HepG2 (cell line): ENCODE data around the gene APPBP2. TPM values are rescaled to one million over a fixed set of nuclear protein-coding genes. Genes with fewer than 3 reads are reported as not detected.

Source experiments
- CEBPB ChIP-seq: IDR thresholded peaks from 2 replicates; pipeline ENCODE4 v1.6.1; 2011; ENCODE audit warnings: low read depth, low read length, improper control_type of control experiment, borderline replicate concordance
- CEBPG ChIP-seq: IDR thresholded peaks from 2 replicates; pipeline ENCODE4 v1.6.1; 2016
- FOXP1 ChIP-seq, 2 experiments: fragments of 450-650 bp in 1 of 2; IDR thresholded peaks; 2 replicates each; pipeline ENCODE4 v1.6.1; 2017 to 2018; ENCODE audit warnings: antibody characterized with exemption in 1 of 2
- MAFF ChIP-seq: IDR thresholded peaks from 2 replicates; pipeline ENCODE4 v1.6.1; 2011; ENCODE audit warnings: low read depth, low read length, improper control_type of control experiment
- MAFK ChIP-seq, 2 experiments: IDR thresholded peaks in 1 of 2; conservative IDR thresholded peaks in 1 of 2; 2 replicates each; pipeline ENCODE4 v1.6.1; 2011; ENCODE audit warnings: improper control_type of control experiment in 2 of 2, low read length in 2 of 2
- PAWR ChIP-seq: sonication (generic); formaldehyde crosslinking; IDR thresholded peaks from 2 replicates; pipeline ENCODE4 v1.4.0; 2020; ENCODE audit warnings: missing genetic modification reagents, mild to moderate bottlenecking, borderline replicate concordance
- REXO4 ChIP-seq: sonication (generic); formaldehyde crosslinking; IDR thresholded peaks from 2 replicates; pipeline ENCODE4 v1.8.0; 2022; ENCODE audit warnings: missing genetic modification reagents, mild to moderate bottlenecking, borderline replicate concordance
- SOX13 ChIP-seq, 3 experiments: fragments of 450-650 bp in 1 of 3; sonication (generic) in 1 of 3; formaldehyde crosslinking in 1 of 3; IDR thresholded peaks in 2 of 3; conservative IDR thresholded peaks in 1 of 3; 2 replicates each; pipeline versions ENCODE4 v1.5.0 to v1.6.1; 2016 to 2020; ENCODE audit warnings: antibody characterized with exemption in 1 of 3, mild to moderate bottlenecking in 1 of 3, missing compliant biosample characterization in 1 of 3, missing genetic modification reagents in 1 of 3, moderate library complexity in 1 of 3
- TEAD3 ChIP-seq: optimal IDR thresholded peaks from 2 replicates; pipeline ENCODE3; 2016; ENCODE audit warnings: borderline replicate concordance
- ZBTB7A ChIP-seq: sonication (generic); formaldehyde crosslinking; IDR thresholded peaks from 2 replicates; pipeline ENCODE4 v1.8.0; 2022; ENCODE audit warnings: mild to moderate bottlenecking, missing genetic modification reagents
- ZNF160 ChIP-seq: sonication (generic); formaldehyde crosslinking; IDR thresholded peaks from 2 replicates; pipeline ENCODE4 v1.8.0; 2022; ENCODE audit warnings: mild to moderate bottlenecking, inconsistent platforms, missing genetic modification reagents
- ZNF30 ChIP-seq: sonication (generic); formaldehyde crosslinking; IDR thresholded peaks from 2 replicates; pipeline ENCODE4 v1.5.0; 2020; ENCODE audit warnings: mild to moderate bottlenecking, missing genetic modification reagents
- ZNF577 ChIP-seq: sonication (generic); formaldehyde crosslinking; IDR thresholded peaks from 2 replicates; pipeline ENCODE4 v1.4.0; 2020; ENCODE audit warnings: mild to moderate bottlenecking, low read depth, missing genetic modification reagents, borderline replicate concordance
- ZNF841 ChIP-seq: sonication (generic); formaldehyde crosslinking; IDR thresholded peaks from 2 replicates; pipeline ENCODE4 v1.8.1; 2023; ENCODE audit warnings: missing genetic modification reagents, borderline replicate concordance
- ZSCAN30 ChIP-seq: sonication (generic); formaldehyde crosslinking; IDR thresholded peaks from 2 replicates; pipeline ENCODE4 v1.5.0; 2020; ENCODE audit warnings: mild to moderate bottlenecking, missing genetic modification reagents
- polyA plus RNA-seq, 8 experiments: library from polyadenylated mRNA; depleted of rRNA in 3 of 8; stranded (reverse) in 7 of 8; unstranded in 1 of 8; fragments of >200 nt; fragmentation: Illumina TruSeq in 4 of 8; extraction: Trizol in 4 of 8; gene quantifications; 2 replicates each; pipeline versions ENCODE4 v1.2.1 to v1.2.3, GENCODE V29; 2011 to 2016; ENCODE audit warnings: low read depth in 4 of 8, missing spikeins in 1 of 8, mixed read lengths in 1 of 8; ENCODE audit not compliant: insufficient read depth in 1 of 8
- total RNA-seq, 5 experiments: library from RNA; depleted of rRNA; stranded (reverse); fragments of >200 nt; fragmentation: Illumina TruSeq; extraction: Trizol; gene quantifications; 2 replicates each; pipeline ENCODE4 v1.2.3, GENCODE V29; 2016; ENCODE audit warnings: low read depth in 1 of 5
- TF ChIP-seq, protein P1 (sequence below): sonication (generic); formaldehyde crosslinking; IDR thresholded peaks from 2 replicates; pipeline ENCODE4 v1.4.0; 2020; ENCODE audit warnings: missing genetic modification reagents, mild to moderate bottlenecking, borderline replicate concordance
- TF ChIP-seq, protein P2 (sequence below): sonication (generic); formaldehyde crosslinking; IDR thresholded peaks from 2 replicates; pipeline ENCODE4 v1.9.0; 2021; ENCODE audit warnings: missing genetic modification reagents, borderline replicate concordance
- TF ChIP-seq, protein P3 (sequence below): IDR thresholded peaks from 2 replicates; pipeline ENCODE4 v1.6.1; 2016; ENCODE audit warnings: mild to moderate bottlenecking
- TF ChIP-seq, protein P4 (sequence below): sonication (generic); formaldehyde crosslinking; IDR thresholded peaks from 2 replicates; pipeline ENCODE4 v1.4.0; 2020; ENCODE audit warnings: missing genetic modification reagents

APPBP2 gene
- total and polyA plus RNA-seq, 2 of the 13 experiments (the other 11 are each of a cell fraction or from before 2014, with no cell fraction given) = 17.5 to 45.8 TPM

DNA sequence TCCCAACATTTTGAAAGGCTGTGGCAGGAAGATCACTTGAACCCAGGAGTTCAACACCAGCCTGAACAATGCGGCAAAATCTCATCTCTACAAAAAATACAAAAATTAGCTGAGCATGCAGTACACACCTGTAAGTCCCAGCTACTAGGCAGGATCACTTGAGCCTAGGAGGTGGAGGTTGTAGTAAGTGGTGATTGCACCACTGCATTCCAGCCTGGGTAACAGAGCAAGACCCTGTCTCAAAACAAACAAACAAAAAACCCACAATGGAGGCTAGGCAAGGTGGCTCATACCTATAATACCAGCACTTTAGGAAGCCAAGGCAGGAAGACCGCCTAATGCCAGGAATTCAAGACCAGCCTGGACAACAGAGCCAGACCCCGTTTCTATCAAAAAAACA is 12.0 kb downstream of the APPBP2 start (continued):
- TF ChIP-seq, protein P1, sequence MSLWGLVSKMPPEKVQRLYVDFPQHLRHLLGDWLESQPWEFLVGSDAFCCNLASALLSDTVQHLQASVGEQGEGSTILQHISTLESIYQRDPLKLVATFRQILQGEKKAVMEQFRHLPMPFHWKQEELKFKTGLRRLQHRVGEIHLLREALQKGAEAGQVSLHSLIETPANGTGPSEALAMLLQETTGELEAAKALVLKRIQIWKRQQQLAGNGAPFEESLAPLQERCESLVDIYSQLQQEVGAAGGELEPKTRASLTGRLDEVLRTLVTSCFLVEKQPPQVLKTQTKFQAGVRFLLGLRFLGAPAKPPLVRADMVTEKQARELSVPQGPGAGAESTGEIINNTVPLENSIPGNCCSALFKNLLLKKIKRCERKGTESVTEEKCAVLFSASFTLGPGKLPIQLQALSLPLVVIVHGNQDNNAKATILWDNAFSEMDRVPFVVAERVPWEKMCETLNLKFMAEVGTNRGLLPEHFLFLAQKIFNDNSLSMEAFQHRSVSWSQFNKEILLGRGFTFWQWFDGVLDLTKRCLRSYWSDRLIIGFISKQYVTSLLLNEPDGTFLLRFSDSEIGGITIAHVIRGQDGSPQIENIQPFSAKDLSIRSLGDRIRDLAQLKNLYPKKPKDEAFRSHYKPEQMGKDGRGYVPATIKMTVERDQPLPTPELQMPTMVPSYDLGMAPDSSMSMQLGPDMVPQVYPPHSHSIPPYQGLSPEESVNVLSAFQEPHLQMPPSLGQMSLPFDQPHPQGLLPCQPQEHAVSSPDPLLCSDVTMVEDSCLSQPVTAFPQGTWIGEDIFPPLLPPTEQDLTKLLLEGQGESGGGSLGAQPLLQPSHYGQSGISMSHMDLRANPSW (CRISPR knock-in tag) = no peak
- TF ChIP-seq CEBPG (peak; percentile 64; the same call in 1 of the 2 replicates), ZNF841 (CRISPR knock-in tag) (no peak), CEBPB (peak; percentile 22; the same call in 1 of the 2 replicates), ZNF30 (CRISPR knock-in tag) (no peak), ZNF160 (CRISPR knock-in tag) (no peak), ZNF577 (no peak), REXO4 (CRISPR knock-in tag) (no peak), TEAD3 (CRISPR knock-in tag) (peak; percentile 89), FOXP1 (IDR thresholded peaks at IDR 0.05) (no peak), FOXP1 (CRISPR knock-in tag; IDR thresholded peaks at IDR 0.05) (no peak), PAWR (CRISPR knock-in tag) (no peak), ZSCAN30 (CRISPR knock-in tag) (no peak), ZBTB7A (CRISPR knock-in tag) (peak; percentile 41; the same call in 1 of the 2 replicates), SOX13 (IDR thresholded peaks at IDR 0.05) (no peak), SOX13 (CRISPR knock-in tag; conservative IDR thresholded peaks at IDR 0.05 in 1 of 2, IDR thresholded peaks at IDR 0.05 in 1 of 2) (0 out of 4 replicates have a peak, but pooled peaks of 1 of the 2 experiments have one; percentile 14), MAFK (conservative IDR thresholded peaks at IDR 0.05 in 1 of 2, IDR thresholded peaks at IDR 0.05 in 1 of 2; ENCODE audit: low read length in 2 of 2) (peak; percentile 57 to 66), MAFF (peak; percentile 49)
- TF ChIP-seq, protein P2, sequence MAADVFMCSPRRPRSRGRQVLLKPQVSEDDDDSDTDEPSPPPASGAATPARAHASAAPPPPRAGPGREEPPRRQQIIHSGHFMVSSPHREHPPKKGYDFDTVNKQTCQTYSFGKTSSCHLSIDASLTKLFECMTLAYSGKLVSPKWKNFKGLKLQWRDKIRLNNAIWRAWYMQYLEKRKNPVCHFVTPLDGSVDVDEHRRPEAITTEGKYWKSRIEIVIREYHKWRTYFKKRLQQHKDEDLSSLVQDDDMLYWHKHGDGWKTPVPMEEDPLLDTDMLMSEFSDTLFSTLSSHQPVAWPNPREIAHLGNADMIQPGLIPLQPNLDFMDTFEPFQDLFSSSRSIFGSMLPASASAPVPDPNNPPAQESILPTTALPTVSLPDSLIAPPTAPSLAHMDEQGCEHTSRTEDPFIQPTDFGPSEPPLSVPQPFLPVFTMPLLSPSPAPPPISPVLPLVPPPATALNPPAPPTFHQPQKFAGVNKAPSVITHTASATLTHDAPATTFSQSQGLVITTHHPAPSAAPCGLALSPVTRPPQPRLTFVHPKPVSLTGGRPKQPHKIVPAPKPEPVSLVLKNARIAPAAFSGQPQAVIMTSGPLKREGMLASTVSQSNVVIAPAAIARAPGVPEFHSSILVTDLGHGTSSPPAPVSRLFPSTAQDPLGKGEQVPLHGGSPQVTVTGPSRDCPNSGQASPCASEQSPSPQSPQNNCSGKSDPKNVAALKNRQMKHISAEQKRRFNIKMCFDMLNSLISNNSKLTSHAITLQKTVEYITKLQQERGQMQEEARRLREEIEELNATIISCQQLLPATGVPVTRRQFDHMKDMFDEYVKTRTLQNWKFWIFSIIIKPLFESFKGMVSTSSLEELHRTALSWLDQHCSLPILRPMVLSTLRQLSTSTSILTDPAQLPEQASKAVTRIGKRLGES (CRISPR knock-in tag) = no peak
- TF ChIP-seq, protein P3, sequence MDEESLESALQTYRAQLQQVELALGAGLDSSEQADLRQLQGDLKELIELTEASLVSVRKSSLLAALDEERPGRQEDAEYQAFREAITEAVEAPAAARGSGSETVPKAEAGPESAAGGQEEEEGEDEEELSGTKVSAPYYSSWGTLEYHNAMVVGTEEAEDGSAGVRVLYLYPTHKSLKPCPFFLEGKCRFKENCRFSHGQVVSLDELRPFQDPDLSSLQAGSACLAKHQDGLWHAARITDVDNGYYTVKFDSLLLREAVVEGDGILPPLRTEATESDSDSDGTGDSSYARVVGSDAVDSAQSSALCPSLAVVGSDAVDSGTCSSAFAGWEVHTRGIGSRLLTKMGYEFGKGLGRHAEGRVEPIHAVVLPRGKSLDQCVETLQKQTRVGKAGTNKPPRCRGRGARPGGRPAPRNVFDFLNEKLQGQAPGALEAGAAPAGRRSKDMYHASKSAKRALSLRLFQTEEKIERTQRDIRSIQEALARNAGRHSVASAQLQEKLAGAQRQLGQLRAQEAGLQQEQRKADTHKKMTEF (CRISPR knock-in tag) = no peak
- TF ChIP-seq, protein P4, sequence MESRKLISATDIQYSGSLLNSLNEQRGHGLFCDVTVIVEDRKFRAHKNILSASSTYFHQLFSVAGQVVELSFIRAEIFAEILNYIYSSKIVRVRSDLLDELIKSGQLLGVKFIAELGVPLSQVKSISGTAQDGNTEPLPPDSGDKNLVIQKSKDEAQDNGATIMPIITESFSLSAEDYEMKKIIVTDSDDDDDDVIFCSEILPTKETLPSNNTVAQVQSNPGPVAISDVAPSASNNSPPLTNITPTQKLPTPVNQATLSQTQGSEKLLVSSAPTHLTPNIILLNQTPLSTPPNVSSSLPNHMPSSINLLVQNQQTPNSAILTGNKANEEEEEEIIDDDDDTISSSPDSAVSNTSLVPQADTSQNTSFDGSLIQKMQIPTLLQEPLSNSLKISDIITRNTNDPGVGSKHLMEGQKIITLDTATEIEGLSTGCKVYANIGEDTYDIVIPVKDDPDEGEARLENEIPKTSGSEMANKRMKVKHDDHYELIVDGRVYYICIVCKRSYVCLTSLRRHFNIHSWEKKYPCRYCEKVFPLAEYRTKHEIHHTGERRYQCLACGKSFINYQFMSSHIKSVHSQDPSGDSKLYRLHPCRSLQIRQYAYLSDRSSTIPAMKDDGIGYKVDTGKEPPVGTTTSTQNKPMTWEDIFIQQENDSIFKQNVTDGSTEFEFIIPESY (CRISPR knock-in tag) = 0 out of 2 replicates have a peak, but pooled peaks have one; percentile 18
